NCI-H2227 (cell line): ENCODE data around the gene GTF3A.
"Not testable (repeated sequence)": the region's sequence is repeated elsewhere in the genome, so short reads cannot be mapped to it uniquely, and the experiment has no call there.

Experiments
- DNase-seq: peaks from one replicate; lab custom pipeline; 2025; ENCODE audit not compliant: unreplicated experiment; lab: John Stamatoyannopoulos, UW

Gene GTF3A

GRCh38 chr13:27424246-27425157, at the start of gene GTF3A:
Gene GTF3A, plus strand, starts transcription at chr13:27424619.
- peak; percentile 93 for DNase-seq

GRCh38 chr13:27374650-27375049, 49.8 kb upstream of the GTF3A start:
- peak; percentile 84 for DNase-seq

DNA sequence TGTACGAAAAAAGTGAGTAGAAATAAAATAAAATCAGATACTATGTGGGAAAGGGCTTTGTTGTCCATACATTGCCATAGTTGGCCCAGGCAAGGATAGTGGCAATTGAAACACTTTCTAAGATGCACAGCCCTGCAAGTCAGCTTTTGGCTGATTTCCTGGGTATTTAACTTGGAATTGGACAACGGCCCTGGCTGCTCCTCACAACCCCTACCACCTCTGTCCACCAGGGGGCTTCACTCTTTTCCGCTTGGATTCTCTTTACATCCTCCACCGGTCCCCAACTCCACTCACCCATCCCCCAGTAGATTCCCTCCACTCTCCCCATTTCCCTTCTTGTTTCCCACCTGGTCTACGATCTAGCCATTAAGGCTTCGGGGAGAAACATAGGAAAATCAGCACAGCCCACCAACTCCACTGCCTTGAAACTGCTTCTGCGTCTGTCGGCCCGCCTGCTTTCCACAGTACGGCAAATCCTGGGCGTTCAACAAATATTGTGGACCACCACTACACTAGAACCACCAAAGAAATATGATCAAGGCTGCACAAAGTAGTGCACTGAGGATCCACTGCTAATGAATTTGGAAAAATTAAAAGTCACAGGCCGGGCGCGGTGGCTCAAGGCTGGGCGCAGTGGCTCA, 48.6 kb upstream of the GTF3A start:
- peak; percentile 59 for DNase-seq

DNA sequence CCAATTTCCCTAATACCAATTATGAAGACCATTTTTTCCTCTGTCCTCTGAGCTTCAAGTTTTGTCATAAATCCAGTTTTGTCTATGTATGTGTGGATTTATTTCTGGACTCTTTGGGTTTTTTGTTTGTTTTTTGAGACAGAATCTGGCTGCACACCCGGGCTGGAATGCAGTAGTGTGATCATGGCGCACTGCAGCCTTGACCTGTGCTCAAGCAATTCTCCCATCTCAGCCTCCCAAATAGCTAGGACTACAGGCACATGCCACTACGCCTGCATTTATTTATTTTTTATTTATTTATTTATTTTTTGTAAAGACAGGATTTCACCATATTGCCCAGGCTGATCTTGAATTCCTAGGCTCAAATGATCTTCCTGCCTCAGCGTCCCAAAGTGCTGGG, 45.3 kb upstream of the GTF3A start:
- DNase-seq = no peak

DNA sequence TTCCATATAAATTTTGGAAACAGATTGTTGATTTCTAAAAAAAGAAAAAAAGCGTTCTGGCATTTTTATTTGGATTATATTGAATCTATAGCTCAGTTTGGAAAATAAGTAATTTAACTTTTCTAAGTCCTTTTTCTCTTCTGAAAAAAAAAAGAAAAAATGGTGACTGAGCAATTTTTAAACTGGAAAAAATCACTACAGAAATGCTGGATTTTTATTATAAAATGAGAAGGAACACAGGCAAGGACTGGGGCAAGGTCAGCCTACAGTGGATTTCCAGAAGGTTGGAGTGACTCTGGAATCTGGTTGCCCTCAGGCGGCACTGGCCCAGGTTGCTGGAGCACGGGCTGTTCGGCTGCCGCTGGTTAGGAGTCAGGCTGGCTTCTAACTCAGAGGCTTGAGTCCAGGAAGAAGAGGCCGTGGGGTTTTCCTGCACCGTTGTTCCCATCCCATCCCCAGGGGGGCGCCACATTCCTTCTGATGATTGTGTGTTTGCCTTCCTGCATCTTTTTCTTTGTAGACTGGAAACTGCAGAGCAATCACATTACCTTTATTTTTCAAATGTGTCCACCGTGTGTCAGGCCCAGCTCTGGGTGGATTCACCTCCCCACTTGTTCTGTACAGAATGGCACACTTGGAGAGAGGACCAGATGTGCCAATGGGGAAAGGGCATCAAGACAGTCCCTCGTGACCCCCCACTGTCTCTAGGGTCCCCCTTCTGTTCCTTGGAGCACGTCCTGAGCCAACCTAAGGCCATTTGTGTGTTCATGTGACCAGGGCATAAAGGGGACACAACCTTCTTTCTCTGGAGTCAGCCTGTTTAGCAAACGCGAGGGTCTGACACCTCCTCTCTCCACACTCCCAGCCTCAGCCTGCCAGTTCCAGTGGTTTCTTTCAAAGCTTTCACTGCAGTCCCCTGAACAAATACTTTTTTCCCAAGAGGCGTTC, 44.5 kb upstream of the GTF3A start:
- peak; percentile 68 for DNase-seq

GRCh38 chr13:27381601-27382000, 42.8 kb upstream of the GTF3A start:
- DNase-seq = no peak

DNA sequence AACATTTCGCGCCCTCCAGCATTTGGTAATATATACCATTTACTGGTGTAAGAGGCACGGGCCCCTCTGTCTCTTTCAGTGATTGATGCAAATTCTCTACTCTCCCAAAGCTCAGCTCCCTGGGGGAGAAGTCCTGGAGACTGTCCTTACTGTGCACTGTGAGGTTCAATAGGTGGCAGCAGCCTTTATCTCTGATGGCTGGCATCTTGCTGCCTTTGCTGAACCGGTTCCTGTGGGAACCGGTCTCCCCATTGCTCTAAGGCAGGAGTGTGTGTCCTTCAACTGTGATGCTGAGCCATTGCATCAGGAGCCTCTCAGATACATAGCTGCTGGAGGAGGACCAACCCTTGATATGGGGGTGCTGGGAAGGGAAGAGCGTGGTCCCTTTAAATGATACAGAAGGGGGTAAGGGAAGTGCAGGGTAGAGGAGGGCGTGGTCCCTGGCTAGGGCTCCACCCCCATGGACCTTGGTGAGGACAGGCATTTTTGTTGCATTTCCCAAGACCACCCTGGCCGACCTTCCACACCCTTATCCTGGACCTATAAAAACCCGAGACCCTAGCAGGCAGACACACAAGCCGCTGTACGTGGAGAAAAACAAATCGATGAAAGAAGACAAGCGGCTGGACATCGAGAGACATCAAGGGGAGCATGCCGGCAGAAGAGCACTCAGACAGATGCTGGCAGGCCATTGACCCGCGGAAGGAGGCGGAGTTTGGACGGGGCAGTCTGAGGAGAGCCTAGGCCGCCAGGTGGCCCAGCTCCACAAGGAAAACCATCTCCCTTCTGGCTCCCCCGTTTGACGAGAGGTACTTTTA, 41.1 kb upstream of the GTF3A start:
- DNase-seq = no peak

DNA sequence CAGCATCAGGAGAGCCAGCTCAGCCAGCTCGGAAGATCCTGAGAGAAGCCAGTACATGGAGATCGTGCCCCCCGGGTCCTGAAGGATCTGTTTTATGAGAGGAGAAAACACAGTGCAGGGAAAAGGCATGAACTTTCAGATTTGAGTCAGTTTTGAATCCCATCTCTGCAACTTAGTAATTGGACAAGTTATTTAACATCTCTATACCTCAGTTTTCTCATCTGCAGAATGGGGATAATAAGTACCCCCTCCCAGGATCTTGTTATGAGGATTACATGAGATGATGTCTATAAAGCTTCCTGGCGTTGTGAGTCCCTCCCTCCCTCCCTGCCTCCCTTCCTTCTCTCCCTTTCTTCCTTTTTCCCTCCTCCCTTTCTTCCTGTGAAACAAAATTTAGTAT, 40.1 kb upstream of the GTF3A start:
- DNase-seq = no peak

DNA sequence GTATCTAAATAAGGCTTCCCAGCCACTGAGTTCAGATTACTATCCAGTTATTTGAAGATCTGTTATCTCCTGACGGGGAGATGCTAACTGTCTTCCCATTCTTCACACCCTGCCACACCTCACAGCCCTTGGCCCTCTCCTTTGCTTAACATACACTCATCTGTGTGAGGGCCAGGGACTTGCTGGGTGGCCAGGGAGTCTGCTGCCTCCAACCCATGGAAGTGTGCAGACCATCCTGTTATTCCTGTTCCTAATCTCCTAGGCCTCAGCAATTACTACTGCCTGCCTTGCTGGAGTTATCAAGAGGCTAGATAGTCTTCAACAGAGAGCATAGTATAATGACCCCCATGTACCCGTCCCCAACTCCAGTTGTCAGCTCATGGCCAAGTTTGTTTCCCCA, 36.2 kb upstream of the GTF3A start:
- DNase-seq = no peak

- no peak for DNase-seq
Observed at GRCh38 chr13:27389891-27390290, 34.5 kb upstream of the GTF3A start.

GRCh38 chr13:27391471-27391870, 32.9 kb upstream of the GTF3A start:
- DNase-seq = no peak

DNA sequence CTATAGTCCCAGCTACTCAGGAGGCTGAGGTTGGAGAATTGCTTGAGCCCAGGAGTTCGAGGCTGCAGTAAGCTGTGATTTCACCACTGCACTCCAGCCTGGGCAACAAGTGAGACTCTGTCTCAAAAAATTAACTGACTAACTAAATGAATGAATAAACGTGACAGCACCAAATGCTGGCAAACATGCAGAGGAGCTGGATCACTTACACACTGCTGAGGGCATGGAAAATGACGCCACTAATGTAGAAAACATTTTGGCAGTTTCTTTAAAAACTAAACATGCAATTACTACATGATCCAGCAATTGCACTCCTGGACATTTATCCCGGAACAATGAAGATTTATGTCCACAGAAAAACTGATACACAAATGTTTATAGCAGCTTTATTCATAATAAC, 31.3 kb upstream of the GTF3A start:
- DNase-seq = no peak

- DNase-seq = no peak
Observed at GRCh38 chr13:27395007-27395510, 29.4 kb upstream of the GTF3A start.

- no peak for DNase-seq
Observed at GRCh38 chr13:27396252-27396846, 28.1 kb upstream of the GTF3A start.

GRCh38 chr13:27398360-27398759, 26.1 kb upstream of the GTF3A start:
- no peak for DNase-seq

- DNase-seq = not testable (repeated sequence)
Observed at GRCh38 chr13:27400405-27400804, 24.0 kb upstream of the GTF3A start.

DNA sequence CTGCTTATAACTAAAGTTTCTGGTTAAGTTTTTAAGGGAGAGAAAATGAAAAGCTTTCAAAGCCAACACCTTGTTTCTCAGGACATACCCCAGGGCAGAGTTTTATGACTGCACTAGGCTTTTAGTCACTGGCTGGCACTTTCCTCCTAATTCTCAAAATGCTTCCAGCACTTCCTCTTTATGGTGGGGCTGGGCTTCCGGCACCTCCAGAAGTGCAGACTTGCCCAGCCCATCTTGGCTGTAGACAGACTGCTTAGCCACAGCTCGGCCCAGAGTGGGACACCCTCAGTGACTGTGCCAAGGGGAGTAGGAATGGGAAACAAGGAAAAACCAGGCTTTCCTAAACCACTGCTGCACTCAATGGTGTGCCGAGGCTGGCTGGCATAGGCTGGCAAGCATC, 23.2 kb upstream of the GTF3A start:
- DNase-seq = no peak

- DNase-seq = no peak
Observed at GRCh38 chr13:27403203-27403678, 21.2 kb upstream of the GTF3A start.

- no peak for DNase-seq
Observed at GRCh38 chr13:27403727-27404385, 20.6 kb upstream of the GTF3A start.
